Endothelial cell of umbilical vein (primary cell): Measurements from ENCODE around the gene CCNY.

Experiments used
- CTCF ChIP-seq, 2 donors: IDR thresholded peaks; 1 replicate in 1 of 2; 2 replicates in 1 of 2; pipeline ENCODE4 v1.5.1; 2011; ENCODE audit warnings: low read length in 2 of 2, mild to moderate bottlenecking in 2 of 2, moderate library complexity in 2 of 2, control low read depth in 1 of 2, inconsistent platforms in 1 of 2, low read depth in 1 of 2; ENCODE audit not compliant: insufficient read depth in 1 of 2; ENCODE audit errors: extremely low read depth in 1 of 2
- EZH2 ChIP-seq: IDR thresholded peaks from 2 replicates; pipeline ENCODE4 v1.6.1; 2012; ENCODE audit warnings: borderline replicate concordance, low read depth, mild to moderate bottlenecking, moderate library complexity, low read length, inconsistent platforms; ENCODE audit not compliant: severe bottlenecking
- FOS ChIP-seq: IDR thresholded peaks from 2 replicates; pipeline ENCODE4 v1.6.1; 2011; ENCODE audit warnings: mild to moderate bottlenecking, low read length, moderate library complexity, borderline replicate concordance; ENCODE audit not compliant: insufficient read depth
- GATA2 ChIP-seq: IDR thresholded peaks from 2 replicates; pipeline ENCODE4 v1.7.0; 2011; ENCODE audit warnings: low read depth, mild to moderate bottlenecking, moderate library complexity, mixed read lengths, low read length; ENCODE audit not compliant: insufficient read length, insufficient read depth
- JUN ChIP-seq: IDR thresholded peaks from 2 replicates; pipeline ENCODE4 v1.6.1; 2011; ENCODE audit warnings: borderline replicate concordance, low read depth; ENCODE audit not compliant: insufficient read length, insufficient read depth
- MAX ChIP-seq: IDR thresholded peaks from 2 replicates; pipeline ENCODE4 v1.6.1; 2011; ENCODE audit not compliant: insufficient read depth, insufficient read length
- POLR2A ChIP-seq: IDR thresholded peaks from 2 replicates; pipeline ENCODE4 v1.6.1; 2012; ENCODE audit warnings: low read depth, mild to moderate bottlenecking, control low read depth, low read length
- POLR2AphosphoS5 ChIP-seq: IDR thresholded peaks from 2 replicates; pipeline ENCODE4 v1.6.1; 2012; ENCODE audit warnings: low read depth, mild to moderate bottlenecking, control low read depth, low read length, moderate library complexity; ENCODE audit not compliant: insufficient read depth

- TF ChIP-seq POLR2AphosphoS5 (no peak), CTCF (IDR thresholded peaks at IDR 0.05; ENCODE audit: extremely low read depth in 1 of 2, insufficient read depth in 1 of 2, low read depth in 1 of 2, low read length in 2 of 2) (no peak), EZH2 (no peak), POLR2A (no peak), GATA2 (no peak), FOS (no peak), MAX (no peak), JUN (no peak)
These were observed 135.1 kb downstream of the CCNY start for GRCh38 chr10:35471435-35471834.
